NCI-H1436 (cell line): ENCODE data around the gene ATF3.

Source experiments
- DNase-seq: peaks from one replicate; lab custom pipeline; 2025; lab: John Stamatoyannopoulos, UW

Gene ATF3

DNA sequence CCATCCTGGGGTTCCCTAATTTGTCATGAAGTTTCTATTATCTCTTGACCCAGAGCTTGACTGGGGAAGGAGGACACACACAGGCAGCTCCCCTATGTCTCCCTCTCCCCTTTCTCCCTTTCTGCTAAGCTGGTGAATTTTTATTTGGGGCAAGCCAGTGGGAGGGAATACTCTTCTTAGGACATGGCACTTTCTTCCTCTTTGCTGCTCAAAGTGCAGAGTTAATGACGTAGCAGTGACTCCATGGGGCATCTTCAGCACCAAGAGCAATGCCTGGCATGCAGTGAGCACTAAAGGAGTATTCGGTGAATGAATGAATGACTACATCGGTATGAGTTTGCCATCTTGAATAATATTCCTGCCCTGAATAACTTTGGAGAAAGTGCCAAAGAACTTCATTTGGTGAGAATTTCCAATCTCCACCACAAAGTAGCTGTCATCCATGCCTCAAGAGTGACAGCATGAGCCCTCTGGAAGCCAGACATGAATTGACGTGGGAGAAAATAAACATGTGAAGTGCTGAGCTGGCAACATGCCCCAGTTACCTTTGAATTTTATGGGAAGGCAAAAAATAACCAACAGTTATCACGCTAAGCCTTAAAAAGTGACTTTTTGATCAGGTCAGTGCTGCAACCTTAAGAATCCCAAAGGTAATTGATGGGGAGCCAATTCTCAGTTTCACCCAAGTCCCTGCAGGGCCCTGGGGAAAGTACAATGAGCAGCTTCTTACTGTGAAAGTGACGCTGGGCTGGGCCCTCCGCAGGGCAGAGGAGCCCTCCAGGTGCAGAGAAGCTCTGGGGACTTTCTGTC is 22.1 kb upstream of the ATF3 start:
- DNase-seq, result no peak

DNA sequence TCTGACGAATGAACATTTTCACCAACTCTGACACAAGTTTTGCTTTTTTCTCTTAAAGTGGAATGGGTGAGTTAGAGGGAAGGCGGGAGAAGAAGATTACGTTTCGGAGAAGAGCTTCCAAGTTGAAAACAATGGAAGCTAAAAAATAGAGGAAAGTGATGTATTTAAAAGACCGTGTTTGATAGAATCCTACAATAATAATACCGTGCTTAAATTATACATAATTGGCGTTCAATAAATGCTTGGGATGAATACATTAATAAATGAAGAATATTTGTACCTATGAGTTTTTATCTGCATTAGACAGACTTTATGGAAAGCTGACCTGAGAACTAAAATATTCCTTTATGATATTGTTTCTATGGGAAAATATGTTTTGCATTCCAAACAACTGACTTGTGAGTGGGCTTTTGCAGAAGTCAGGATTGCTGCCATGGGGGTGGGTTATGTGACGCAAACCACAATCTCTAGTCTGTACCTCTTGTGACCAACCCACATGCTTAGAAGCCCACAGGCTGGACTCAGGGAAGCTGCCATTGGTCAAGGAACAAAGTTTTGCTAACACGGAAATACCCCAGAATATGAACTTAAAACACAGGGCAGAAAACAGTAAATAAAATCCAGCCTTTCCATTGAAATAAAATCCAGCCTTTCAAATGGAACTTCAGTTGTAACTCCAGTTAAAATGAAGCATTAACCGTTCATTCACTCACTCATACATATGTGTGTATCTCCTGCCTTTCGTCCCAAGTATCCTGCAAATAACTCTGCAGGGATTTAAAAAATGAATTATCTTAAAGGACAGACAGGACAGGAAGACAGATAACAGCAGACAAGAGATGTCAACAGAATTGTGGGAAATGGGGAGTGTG is 21.3 kb upstream of the ATF3 start:
- DNase-seq, result no peak

DNA sequence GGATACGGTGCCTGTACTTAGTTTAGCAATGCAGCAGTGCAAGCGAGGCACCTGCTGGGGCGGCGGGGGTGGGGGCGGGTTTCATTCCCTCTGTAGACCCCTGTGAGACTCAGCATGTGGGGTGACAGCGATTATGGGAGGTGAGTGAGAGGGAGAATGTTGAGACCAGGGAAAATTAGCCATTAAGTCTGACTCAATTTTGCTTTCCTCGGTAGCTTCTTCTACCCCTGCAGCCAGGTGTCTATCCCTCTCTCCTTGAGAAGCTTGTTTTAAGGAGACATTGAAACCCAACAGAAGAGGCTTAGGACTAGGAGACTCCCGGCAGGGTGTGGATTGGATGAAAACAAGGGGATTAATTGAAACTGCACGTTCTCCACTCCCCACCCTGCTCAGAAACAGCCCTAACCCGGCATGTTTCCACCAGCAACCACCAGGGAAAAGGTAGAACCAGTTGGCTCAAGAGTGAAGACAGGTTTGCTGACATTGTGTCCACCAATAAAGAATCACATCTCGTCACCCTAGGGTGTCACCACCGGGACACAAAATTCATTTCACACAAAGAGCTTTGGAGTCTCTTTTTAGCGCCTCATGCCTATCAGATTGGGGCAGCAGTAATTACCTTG is 20.6 kb upstream of the ATF3 start:
- DNase-seq, result no peak

DNA sequence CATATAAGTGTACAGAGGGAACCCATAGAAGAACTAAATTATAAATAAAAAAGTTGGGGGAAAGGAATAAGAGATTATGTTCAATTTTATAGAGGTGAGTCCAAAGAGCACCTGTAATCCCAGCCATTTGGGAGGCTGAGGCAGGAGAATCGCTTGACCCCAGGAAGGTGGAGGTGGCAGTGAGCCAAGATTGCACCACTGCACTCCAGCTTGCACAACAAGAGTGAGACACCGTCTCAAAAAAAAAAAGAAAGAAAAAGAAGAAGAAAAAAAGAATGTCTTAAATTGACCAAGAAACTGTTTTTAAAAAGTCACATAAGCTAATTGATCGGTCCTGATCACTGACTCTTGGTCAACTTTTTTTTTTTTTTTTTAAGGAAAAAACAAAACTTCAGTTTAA is 19.1 kb upstream of the ATF3 start:
- no peak for DNase-seq

DNA sequence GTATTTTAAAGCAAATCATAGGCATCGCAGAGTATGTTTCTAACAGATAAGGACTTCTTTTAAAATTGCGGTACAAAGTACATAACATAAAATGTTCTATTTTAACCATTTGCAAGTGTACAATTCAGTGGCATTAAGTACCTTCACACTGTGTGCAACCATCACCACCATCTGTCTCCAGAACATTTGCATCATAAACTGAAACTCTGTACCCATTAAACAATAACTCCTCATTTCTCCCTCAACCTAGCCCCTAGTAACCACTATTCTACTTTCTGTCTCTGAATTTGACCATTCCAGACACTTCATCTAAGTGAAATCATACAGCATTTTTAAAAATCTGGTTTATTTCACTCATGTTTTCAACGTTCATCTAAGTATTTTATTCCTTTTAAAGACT is 16.6 kb upstream of the ATF3 start:
- no peak for DNase-seq

DNA sequence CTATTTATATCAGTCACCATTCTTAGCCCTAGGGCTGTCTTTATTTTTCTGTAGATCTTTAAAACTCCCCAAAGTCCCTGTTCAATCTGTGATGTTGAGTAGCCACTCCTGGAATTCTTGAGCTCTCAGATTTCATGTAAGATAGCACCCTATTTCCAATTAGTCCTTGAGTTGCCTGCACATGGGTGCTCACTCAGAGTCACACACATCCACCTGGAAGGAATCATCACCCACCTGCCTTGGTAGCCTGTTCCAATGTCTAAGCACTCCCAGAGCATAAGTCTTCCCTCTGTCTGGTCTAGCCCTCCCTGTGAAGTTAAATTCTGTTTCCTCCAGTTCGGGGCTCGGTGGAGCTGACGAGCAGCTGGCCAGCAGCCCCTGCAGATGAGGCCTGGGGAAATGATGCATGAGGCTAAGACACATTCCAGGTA is 14.7 kb upstream of the ATF3 start:
- DNase-seq, result no peak

DNA sequence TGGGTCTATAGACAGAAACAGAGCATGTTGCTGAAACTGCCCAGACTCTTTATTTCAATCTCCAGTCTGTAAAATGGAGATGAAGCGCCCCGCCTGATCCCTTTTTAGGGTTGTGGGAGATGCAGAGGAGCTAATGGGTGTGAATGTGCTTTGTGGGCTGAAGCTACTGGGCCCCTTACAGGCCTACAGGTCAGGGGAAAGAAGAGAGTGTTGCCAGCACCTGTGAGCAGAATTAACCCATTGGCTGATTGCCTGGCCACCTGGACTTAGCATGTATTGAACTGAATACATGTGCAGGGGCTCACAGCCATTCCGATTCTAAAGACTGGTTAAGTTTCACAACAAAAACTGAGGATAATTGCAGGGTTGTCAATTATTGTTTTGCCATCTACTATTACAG is 13.9 kb upstream of the ATF3 start:
- no peak for DNase-seq

DNA sequence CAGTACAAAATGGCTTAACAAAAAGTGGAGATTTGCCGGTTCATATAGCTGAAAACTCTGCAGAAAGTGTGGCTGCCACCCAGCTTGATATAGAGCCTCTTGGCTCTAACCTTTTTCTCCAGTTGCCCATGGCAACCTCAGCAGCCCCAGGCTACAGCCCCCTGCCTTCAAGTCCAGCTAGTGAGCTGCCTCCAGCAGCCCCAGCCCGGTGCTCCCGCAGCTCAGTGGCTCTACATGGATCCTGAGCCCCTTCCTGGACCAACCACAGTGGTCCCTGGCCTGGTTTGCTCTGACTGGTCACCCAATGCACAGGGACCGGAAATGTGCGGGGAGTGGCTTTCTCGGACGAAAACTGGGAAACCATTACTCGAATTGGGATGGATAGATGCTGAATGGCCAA is 13.3 kb upstream of the ATF3 start:
- no peak for DNase-seq

DNA sequence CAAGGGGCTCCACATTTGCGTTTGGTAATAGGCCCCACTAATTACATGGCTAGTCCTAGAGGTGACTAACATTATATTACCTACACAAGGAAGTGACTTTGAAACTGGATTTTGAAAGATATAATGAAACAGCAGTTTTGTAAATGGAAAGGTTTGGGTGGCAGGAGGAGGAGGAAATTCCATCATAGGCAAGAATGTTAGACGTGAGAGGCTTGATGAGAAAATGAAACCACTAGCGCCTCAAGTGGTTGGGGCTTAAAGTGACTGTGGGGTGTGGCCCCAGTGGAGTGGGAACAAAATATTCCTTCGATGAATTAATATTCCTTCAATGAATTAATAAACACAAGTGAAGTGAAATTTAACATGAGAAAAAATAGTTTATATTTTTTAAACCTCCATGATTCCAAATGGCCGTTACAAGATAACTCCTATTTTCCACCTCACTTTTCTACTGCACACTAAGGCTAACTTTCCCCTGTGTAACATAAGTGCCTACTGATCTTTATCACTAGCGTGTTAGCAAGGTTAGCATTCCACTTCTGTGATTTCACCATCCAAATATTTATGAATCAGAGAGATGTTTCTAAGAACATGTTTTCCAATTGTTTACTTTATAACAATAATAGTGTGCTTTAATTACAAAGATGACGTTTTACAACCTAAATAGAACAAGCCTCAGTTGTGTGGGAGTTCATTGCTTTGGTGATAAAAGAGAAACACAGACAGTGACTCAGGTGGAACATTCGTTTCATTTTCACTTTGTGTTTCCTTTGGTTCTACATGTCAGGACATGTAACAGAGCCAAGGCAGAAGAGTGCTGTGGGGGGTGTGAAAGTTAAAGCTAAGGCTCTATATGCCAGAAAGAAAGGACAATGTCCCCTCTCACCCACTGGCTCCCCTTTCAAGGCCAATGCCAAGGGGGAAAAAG is 12.5 kb upstream of the ATF3 start:
- DNase-seq, result no peak

DNA sequence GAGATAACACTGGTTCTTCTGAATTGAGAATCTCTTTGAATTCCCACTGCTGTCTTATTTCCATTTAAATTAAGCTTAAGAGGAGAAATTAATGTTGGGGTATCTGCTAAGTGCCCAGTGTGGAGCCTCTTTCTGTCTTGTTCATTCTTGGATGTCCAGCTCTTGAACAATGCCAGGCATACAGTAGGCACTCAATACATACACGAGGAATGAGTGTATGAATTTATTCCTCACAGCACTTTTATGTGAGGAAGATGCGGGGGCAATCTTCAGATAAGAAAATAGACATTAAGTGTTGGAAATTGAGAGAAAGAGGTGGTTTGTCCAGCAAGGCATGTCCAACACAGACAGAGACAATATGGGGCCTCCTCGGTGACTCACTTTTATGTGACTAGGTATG is 11.8 kb upstream of the ATF3 start:
- DNase-seq, result no peak

DNA sequence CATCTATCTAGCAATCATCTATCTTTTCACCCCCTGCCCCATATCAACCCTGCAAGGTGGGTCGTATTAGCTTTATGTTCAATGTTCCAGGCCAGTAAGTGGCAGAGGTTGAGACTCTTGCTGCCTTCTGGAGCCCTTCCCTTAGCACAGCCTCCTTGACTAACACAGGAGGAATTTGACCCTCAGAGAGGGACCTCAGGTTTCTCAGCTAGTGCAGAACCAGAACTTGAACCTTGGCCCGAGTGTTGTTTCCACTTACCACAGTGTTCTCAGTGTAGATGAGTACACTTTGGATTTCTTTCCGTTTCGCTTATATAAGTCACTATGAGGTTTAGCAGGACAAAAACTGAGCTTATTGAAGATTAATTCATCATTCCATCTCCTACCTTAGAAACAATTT is 11.1 kb upstream of the ATF3 start:
- no peak for DNase-seq

DNA sequence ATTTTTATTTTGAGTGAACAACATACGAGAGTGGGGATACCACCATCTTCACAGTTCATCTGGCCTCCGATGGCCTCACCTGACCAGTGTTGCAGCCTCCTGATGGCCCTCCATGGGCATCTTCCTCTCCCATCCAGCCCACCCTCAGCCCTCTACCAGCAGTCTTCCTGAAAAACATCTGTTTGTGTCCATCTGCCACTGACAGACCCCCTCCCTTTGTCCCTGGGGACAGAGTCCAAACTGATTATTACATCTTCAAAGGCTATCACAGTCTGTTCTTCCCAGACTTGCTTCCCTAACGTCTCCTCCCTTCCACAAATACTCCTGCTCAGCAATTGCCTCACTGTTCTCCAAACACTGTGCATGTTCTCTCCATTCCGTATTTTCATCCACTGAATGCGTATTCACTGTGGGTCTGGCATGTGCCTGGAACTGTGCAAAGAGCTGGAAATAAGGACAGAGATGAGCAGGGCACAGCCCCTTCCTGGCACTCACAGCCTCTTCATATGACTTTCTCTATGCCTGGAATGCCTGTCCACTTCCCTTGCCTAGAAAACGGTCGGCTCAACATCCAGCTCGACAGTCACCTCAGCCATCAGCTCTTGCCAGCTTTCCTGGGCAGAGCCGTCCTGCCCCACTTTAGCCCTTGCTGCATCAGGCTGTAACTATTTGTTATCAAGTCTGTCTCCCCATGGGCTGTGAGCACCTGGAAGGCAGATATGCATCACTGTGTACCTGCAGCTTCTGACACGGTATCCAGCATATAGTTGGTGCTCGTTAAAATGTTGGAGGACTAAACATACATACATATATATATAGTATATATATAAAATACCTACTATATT is 8.3 kb upstream of the ATF3 start:
- no peak for DNase-seq

DNA sequence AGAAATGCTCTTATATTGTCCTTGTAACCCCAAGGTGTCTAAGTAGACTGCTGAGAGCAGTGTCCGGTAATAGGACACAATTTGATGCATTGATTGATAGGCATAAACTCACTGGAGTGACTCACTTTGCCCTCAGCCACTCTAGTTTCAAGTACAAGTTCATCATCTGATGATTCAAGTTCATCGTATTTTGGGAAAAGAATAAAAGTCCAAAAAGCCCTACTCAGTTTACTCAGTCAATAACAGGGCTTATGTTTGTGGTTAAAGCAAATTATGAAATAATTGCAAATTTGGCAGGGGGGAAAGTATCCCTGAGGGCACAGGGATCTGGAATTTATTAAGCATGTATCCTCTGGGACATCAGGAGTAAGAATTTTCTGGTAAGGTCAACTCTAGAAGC is 7.6 kb upstream of the ATF3 start:
- no peak for DNase-seq

DNA sequence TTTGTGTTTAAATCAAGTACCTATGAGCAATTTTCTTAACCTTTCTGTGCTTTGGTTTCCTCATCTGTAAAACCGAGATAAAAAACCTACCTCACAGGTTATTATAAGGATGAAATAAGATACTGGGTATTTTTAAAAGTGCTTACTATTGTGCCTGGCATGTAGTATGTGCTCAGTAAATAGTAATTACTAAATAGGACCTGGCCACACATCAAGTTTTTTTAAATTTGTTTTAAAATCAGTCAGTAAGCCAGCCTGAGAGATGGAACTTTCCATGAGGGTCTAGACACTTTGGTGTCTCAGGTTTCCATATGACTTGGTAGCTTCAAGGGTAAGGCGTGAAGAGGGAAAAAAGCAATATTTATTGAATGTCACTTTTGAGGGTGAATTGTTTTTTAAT is 7.0 kb upstream of the ATF3 start:
- DNase-seq, result no peak

DNA sequence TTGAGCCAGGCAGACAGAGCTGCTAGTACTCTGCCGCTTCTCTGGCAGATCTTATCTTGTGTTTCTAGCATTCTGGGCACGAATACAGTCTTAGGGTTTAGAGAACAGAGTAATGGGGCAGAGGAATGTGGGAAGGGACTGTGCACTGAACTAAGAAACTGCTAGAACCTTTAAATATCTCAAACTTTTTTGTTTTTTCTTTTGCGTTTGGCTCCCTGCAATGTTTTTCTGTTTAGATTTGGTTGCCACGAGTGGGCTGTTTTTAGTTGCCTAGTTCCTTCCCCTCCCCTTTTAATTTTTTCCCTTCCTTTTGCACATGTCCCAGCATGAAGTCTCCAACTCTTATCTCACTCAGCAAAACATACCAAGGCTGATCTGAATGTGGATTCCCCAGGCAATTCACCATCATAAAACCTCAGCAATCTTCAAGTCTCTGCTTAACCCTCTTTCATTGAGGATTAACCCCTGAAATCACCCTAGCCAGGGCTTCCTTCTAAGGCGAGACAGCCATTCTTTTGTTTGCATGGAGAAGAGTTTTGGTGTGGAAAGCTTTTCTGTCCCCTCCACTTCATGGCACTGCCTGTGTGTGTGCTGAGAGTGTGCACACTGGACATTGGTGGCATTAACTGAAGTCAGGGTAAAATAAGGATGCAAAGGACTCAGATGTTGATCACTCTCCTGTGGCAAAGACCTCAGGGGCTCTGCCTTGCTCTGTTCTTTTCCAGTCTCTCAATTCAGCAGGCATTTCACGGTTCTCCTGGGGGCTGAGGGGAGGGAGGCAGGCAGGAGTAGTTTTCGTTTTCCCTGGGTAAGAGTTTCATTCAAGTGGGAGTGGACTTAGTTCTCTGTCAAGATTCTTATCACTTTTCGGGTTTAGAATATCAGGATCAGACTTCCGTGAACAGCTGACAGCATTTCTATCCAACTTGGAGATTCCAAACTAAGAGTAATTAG is 2.8 kb upstream of the ATF3 start:
- no peak for DNase-seq

DNA sequence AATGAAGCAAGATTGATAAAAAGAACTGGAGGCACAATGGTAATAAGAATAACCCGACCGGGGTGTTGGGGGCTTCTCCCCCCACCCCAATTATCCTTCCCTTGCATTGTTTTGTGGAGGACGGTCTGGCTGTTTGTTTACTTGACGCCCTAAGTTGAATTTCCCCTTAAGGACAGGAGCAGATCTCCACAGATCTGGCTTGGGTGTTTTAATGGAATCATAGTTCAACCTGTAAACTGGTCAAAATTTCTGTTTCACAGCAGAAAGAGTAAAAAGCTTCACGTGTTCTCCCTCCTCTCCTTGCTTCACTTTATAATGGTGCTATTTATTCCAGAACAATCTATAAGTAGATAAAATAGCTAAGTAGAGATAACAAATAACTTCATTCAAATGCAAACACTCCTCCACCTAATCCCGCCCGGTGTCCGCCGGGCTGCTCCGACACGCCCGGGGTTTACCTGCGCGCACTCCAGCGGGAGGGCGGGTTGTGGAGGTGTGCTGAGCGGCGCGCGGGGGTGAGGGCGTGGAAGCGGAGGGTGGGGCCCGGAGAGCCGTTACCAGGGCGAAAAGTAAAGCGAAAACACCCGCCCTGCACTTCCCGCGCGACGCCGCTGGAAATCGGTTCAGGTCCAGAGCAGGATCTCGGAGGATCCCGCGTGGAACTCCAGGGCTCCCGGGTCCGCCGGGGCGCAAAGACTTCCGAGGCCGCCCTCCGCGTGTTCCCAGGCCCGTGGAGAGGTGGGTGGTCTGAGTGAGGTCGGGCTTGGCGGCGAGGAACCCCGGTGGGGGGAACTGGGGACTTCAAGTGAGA is 2.0 kb upstream of the ATF3 start:
- peak; percentile 16 for DNase-seq

DNA sequence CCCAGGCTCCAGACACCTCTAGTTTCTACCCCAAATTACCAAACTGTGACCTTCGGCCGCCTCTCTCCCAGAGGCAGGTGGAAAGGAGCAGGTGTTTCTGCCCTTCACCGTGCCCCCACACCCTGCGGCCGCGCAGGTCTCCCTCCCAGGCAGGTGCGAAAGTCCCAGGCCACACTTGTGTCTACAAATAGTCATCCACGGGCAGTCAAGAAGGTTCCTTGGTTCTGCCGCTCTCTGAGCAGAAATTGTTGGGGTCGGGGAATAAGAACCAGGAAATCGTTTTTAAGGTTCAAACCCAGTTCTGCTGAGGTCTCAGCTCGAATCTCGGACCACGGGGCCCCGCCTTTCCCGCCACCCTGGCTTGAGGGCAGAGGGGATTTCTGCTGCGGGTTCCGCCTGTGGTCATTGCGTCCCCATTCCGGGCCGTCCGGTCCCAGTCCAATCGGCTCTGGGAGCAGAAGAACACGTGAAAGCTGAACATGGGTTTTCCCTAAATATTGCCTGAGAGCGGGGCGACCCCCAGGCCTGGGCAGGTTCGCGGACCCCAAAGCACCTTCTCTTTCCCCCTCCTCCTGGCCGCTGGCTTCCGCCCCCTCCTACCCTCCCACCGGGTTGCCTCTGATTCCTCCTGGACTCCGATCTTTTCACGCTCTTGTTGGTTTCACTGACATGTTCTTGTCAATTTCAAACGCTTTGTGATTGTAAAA is 1.2 kb upstream of the ATF3 start:
- no peak for DNase-seq

DNA sequence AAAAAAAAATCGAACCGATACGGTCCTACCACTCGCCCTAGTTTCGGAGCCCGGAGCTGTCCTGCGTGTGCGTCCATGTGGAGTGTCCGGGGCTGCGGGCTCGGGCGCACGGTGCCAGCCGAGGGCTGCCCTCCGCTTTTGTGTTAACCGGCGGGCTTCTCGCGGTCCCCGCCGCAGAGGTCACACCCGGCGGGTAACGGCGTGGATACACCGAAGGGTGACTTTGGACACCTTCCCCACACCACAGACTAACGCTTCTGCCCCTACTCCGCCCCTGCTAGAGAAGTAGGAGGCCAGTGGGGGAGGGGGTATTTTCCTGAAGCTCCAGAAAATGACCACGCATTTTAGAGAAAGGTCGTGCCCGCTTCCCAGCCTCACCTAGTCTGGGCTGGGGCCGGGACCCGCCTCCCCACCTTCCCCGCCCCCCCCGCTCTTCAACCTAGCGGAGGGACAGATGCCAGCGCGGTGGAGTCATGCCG is 609 bp upstream of the ATF3 start:
- DNase-seq, result no peak
